Measurements from ENCODE around the gene SPRING1. TPM values are rescaled to one million over a fixed set of nuclear protein-coding genes. Genes with fewer than 3 reads are reported as not detected.
A peak's percentile ranks its signal among the peaks of the same experiment; 100 is the strongest.

Gene SPRING1
- total RNA-seq, 1 donor, result 28.9 TPM

DNA sequence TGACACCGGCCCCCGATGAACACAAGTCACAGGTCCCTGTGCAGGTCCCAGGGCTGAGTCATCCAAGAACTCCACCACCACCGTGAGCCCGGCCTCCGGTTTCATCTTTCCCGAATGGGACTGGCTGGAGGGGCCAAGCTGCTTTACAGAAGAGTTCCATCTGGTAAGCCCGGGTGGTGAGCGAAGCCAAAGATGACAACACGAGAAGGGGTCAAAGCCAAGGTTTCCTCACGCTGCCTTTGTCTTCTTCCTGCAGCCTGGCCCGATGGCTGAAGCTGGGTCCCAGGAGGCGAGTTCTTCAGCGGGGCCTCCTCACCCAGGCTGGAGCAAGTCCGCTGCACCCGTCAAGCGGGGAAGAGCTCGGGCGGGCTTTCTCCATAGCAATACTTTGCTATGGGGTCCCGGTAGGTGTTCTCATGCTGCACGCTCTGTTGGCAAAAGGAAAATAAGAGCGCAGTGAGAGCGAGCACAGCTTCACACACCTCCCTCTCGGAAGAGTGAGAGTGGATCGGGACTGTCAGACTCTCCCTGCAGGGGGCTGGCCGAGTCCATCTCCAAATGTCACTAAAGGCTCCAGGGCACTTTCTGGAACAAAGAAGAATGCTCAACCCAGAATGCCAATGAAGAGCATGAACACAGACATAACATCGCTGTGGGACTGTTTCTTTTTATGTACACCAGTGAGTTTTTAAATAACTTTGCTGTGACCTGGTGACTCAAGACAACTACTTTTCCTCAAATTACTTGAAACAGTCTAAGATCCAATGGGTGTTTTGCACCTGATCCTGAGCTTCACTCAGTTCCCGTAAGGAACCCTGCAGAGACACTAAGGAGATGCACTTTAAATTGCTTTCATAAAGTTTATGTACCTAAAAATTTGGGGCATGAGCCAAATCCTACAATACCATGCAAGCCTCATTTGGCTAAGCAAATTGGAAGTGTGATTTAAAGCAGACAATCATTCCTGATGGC lies 20.1 kb downstream of the SPRING1 start:
- DNase-seq (ENCODE audit: low read depth), result no peak
- no peak overlapping the region for H3K4me3 ChIP-seq (ENCODE audit: low read depth, low read length)
- TF ChIP-seq, protein P1, sequence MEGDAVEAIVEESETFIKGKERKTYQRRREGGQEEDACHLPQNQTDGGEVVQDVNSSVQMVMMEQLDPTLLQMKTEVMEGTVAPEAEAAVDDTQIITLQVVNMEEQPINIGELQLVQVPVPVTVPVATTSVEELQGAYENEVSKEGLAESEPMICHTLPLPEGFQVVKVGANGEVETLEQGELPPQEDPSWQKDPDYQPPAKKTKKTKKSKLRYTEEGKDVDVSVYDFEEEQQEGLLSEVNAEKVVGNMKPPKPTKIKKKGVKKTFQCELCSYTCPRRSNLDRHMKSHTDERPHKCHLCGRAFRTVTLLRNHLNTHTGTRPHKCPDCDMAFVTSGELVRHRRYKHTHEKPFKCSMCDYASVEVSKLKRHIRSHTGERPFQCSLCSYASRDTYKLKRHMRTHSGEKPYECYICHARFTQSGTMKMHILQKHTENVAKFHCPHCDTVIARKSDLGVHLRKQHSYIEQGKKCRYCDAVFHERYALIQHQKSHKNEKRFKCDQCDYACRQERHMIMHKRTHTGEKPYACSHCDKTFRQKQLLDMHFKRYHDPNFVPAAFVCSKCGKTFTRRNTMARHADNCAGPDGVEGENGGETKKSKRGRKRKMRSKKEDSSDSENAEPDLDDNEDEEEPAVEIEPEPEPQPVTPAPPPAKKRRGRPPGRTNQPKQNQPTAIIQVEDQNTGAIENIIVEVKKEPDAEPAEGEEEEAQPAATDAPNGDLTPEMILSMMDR (IDR thresholded peaks at IDR 0.05; ENCODE audit: insufficient read depth, low read depth, low read length), result no peak

- peak; percentile 39 for DNase-seq (ENCODE audit: low read depth)
- no peak overlapping the region for H3K4me3 ChIP-seq (ENCODE audit: low read depth, low read length)
- TF ChIP-seq, protein P1 (IDR thresholded peaks at IDR 0.05; ENCODE audit: insufficient read depth, low read depth, low read length), result no peak
Observed at GRCh38 chr12:116714175-116714574, 23.7 kb downstream of the SPRING1 start.

- no peak overlapping the region for H3K4me3 ChIP-seq (ENCODE audit: low read depth, low read length)
- TF ChIP-seq, protein P1 (IDR thresholded peaks at IDR 0.05; ENCODE audit: insufficient read depth, low read depth, low read length), result no peak
- no peak for DNase-seq (ENCODE audit: low read depth)
Observed at GRCh38 chr12:116713527-116713926, 24.3 kb downstream of the SPRING1 start.

- no peak overlapping the region for H3K4me3 ChIP-seq (ENCODE audit: low read depth, low read length)
- no peak for DNase-seq (ENCODE audit: low read depth)
- TF ChIP-seq, protein P1 (IDR thresholded peaks at IDR 0.05; ENCODE audit: insufficient read depth, low read depth, low read length), result no peak
Observed at GRCh38 chr12:116712458-116713303, 25.2 kb downstream of the SPRING1 start.

GRCh38 chr12:116710370-116711150 lies 27.3 kb downstream of the SPRING1 start:
- TF ChIP-seq, protein P1 (IDR thresholded peaks at IDR 0.05; ENCODE audit: insufficient read depth, low read depth, low read length), result no peak
- no peak for DNase-seq (ENCODE audit: low read depth)
- no peak overlapping the region for H3K4me3 ChIP-seq (ENCODE audit: low read depth, low read length)

DNA sequence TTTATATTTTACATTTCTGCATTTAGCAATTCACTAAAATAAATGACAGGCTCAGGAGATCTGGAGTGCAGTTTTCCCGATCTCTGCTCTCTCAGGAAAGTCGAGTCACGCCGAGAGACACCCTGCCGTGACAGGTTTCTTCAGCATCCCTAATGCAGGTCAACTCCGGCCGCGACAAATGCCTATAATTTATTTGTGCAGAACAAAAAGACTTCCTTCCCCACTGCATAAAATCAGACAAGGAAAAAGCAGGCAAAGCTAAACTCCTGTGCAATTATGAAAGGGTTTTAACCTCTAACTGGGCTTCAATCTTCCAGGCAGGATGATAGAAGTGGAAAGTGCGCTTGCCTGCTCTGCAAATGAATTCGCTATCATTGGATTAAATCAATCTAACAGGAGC lies 28.1 kb downstream of the SPRING1 start:
- no peak for DNase-seq (ENCODE audit: low read depth)
- TF ChIP-seq, protein P1 (IDR thresholded peaks at IDR 0.05; ENCODE audit: insufficient read depth, low read depth, low read length), result no peak
- H3K4me3 ChIP-seq (ENCODE audit: low read depth, low read length), result no peak overlapping the region

Measured in fibroblast of villous mesenchyme (primary cell).